CD4-positive, alpha-beta T cell treated with Interleukin-15 for 1 hour (primary cell): ENCODE data around the gene KLHL40.

Source experiments
- DNase-seq: peaks from one replicate; pipeline ENCODE4 v3.0.0-alpha.2; 2020

Gene KLHL40

DNA sequence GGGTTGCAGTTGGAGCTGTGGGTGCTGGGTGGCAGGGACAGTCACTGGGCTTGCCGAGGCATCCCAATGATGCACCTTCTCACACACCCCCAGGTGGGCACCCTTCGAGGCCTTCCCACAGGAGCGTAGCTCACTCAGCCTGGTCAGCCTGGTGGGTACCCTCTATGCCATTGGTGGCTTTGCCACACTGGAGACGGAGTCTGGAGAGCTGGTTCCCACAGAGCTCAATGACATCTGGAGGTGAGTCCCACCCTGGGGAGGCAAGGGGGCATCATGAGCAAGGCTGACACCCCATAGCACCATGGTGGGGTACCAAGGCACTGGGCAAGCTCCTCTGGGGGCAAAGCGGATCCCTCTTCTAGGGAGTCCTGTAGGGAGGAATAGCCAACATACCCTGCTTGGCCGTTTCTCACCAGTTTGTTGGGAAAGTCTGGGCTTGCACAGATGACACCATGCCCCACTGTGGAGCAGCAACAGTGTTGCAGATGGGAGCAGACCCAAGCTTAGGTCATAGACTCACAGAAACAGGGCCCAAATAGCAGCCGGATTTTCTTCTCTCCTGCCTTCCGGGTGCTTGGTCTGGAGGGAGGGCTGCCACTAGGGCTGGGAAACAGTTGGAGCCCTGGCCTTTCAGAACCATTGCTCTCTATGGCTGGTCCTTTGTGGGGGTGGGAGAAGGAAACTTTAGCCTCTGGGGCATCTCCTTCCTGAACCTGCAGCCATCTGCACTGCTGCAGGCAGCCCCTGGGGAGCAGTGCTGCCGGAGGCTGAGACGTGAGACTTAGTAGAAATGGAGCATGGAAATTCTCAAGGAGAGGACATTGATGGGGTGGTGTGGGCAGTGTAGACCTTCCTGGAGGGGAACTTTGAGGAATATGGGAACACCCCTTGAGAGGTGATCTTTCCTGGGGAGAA lies 5.7 kb downstream of the KLHL40 start:
- DNase-seq: peak; percentile 5

DNA sequence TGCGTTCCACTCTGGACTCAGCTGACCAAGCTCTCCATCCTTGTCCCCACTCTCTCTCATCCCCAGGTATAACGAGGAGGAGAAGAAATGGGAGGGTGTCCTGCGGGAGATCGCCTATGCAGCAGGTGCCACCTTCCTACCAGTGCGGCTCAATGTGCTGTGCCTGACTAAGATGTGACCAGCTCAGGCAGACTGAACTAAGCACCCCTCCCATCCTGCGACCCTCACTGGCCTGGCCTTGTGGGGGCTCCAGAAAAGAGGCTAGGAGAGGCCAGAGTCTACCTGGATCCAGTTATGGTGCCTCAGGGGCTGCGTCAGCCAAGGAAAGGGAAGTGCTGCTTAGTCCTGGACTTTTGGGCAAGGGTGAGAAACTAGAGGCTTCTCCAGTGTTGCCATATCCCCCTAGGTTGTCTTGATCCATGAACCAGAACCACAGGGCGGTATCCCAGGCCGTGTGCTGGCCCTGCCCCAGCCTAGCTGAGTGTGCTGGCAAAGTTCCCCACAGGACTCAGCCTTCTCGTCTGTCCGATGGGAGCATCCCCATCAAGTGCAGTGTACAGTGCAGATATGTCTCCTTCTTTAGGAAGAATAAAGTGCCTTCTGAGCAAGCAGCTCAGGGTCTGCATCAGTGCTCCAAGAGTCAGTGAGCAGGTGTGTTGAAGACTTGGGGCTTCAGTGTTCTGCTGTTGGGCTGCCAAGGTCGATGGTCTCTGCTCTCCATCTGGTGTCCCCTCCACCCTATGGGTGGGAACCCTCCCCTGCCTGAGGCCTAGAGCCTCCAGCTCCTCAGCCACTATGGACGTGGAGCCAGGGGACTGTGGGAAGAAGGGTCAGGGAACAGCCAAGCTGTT lies 6.7 kb downstream of the KLHL40 start:
- peak; percentile 15 for DNase-seq

DNA sequence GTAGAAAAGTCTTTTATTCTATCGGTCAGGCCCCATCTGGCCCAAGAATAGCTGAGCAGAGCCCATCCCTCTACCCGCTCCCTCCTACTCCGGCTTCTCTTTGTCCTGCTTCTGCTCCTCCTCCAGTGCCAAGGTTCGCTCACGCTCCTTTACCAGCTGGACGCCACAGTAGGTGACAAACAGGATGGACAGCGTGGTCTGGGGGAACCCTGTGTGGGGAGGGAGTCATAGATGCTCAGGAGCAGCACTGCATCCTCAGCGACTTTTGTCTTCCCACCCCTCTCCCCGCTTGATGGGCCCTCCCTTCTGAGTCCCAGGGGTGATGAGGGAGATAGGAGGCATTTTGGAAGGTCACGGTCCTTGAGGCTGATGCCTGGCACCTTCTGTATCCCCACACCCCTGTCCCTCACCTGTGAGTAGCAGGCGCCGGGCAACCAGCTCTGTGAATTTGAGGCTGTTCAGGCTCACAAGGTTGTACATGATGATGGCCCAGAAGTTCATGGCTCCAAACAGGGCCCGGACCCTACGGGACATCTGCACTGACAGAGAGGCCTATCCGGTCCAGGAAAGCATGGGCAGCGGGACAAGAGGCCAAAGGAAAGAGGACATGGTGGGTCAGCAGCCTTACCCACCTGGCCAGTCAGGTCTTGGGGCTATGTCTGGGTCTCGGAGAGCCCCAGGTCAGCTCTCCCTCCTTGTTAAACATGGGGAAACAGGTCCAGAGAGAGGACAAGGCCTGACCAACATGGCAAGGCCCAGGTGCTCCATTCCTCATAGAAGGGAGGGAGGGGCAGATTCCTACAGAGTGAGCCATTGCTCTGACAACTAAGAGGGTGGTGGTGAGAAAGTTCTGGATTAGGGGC lies 7.6 kb downstream of the KLHL40 start:
- DNase-seq: peak; percentile 12

DNA sequence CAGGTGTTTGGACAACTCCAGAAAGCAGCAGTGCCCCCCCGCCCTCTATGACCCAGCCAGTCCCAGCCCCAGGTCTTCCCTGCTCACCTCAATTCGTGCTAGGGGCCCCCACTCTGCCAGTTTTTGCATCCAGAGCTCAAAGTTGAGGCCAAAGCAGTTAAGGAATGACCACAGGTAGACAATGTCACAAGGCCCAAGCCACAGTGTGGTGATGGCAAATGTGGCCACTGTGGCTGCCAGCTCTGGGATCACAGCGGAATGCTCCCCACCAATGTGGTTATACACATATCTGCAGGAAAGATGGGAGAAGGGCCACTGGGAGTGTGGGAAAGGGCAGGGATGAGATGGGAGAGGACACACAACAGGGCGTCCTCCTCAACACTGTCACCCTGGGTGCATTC lies 8.2 kb downstream of the KLHL40 start:
- peak; percentile 6 for DNase-seq

DNA sequence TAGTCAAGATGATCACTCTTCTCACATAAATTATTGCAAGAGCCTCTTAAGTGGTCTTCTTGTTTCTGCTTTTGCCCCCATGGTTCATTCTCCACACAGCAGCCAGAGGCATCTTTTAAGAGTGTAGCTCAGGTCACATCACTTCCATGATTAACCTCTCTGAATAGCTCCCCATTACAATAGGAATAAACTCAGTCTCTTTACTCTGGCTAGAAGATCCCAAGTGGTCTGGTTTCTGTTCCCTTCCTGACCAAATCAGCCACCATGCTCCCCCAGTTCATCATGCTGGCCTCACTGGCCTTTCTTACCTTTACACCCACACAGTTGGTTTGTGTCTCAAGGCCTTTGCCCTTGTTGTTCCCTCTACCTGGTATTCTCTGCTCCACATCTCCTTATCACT lies 9.0 kb downstream of the KLHL40 start:
- DNase-seq: no peak

DNA sequence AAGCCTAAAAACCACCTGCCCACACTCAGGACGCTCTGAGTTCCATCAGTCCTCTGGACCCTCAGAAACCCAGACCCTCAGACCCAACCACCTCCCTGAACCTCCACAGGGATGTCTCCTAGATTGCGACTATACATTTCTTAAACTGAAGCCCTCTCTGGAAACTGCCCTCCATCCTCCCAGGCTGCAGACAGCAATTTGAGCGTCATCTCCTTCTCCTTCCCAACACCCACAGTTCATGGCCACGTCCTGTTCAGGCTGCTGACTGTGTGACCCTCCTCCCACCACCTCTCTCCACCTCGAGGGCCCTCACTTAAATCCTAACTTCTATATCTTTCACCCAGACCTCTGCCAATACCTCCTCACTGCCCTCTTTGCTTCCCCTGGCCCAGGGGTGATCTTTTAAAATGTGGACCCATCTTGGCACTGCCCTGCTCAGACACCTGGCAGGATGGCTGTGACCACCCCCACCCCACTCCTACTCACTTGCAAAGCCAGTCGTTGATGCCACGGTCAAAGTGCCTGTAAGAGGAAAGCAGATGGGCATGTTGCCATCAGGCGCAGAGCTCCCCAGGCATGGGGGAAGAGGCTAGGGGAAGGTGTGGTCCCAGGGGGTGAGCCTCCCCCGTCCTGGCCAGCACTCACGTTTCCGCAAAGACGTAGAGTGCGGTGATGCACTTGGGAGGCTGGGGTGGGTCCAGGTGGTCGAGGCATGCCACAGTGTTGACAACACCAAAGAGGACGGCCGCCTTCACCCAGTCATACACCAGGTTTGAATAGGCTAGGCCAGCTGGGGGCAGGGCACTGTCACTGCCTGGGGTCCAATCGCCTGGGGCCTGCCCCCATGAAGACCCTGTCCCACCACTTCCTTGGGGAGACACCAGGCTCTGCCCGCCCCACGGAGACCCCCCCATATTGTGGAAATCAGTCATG lies 11.3 kb downstream of the KLHL40 start:
- no peak for DNase-seq

DNA sequence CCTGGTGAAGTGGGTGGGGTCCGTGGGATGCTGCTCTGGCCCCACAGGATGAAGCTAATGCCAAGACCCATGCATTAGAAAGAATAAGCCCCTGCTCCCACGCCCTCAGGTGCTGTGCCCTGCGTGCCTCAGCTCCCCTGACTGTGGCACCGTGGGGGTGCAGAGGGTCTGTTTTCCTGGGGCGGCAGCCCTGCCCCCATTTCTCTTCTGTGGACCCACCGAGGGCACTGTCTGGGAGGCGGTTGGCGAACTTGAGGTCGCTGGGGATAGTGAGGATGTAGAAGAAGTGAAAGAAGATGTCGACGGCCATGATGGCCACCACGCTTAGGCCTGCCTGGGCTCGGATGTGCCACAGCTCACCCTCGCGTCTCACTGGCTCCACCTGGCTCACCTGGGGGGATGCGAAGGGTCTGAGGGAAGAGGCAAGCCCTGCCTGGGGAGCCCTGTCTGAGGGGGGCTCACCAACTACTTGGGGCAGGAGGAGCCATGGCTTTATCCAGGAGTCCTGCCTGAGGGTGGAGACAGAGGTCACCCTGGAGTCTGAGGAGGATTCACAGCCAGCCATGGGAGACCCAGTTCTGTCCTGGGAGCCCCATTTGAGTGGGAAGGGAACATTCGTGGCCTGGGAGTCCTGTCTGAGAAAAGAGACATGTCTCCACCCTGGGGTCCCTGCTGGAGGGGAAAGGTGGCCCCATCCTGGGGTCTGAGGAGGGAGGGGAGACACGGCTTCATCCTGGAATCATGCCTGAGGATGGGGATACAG lies 12.1 kb downstream of the KLHL40 start:
- peak; percentile 15 for DNase-seq

DNA sequence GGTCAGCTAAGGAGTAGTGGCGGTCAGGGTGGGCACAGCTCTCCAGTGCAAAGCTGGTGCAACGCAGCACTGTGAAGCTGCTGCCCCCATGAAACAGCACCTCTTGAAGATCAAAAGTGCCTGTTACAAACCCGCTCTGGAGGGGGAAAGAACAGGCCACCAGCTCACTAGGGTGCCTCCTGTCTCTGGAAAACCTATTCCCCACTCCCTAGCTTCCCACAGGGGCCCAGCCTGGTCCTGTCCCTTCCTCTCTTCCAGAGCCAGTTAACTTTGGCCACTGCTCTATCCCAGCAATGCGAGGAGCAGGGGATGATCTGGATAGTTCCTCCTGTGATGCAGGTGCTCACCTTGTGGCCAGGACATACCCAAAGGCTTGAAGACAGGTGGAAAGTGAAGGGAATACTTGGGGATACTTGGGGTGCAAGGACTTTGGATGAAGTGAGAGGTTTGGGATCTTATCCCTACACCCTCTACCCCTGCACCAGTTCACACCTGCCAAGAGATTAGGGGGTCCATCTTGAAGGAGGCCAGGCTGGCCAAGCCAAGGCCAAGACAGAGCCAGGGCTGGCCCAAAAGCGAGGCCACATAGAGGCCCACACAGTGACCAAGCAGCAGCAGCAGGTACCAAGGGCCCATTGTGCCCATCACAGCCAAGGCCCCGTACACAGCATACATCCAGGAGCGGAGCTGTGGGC lies 13.0 kb downstream of the KLHL40 start:
- DNase-seq: no peak

DNA sequence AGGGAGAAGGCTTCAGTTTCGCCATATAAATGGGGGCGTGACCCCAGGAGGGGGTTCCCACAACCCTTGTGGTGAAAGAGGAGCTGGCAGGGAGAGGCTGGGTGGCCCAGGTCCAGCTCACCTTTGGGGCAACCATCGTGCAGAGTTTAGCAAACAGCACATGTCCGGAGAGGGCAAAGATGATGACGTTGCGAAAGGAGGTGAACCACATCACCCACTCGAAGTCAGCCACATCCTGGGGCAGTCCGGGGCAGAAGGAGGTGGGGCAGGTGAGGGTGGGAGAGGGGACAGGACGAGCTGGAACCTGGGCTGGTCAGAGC lies 13.5 kb downstream of the KLHL40 start:
- peak; percentile 15 for DNase-seq

DNA sequence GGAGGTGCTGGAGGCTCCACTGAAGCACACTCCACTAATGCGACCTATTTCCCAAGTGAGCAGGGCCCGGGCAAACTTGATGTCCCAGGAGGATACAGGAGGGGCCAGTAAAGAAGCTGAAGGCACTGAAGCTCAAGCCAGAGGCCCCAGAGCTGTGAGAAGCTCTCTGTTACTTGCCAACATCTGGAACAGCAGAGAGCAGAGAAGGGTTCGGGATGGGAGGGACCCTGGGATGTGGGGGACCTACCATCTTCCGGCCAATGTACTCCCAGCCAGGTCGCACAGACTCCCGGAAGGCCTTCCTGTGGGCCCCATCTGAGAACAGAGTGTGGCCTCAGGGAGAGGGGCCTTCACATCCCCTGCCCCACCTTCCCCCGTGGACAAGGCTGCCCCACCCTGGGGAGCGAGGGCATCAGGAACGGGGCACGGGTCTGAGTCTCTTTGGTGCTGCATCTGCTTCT lies 14.2 kb downstream of the KLHL40 start:
- DNase-seq: peak; percentile 5

DNA sequence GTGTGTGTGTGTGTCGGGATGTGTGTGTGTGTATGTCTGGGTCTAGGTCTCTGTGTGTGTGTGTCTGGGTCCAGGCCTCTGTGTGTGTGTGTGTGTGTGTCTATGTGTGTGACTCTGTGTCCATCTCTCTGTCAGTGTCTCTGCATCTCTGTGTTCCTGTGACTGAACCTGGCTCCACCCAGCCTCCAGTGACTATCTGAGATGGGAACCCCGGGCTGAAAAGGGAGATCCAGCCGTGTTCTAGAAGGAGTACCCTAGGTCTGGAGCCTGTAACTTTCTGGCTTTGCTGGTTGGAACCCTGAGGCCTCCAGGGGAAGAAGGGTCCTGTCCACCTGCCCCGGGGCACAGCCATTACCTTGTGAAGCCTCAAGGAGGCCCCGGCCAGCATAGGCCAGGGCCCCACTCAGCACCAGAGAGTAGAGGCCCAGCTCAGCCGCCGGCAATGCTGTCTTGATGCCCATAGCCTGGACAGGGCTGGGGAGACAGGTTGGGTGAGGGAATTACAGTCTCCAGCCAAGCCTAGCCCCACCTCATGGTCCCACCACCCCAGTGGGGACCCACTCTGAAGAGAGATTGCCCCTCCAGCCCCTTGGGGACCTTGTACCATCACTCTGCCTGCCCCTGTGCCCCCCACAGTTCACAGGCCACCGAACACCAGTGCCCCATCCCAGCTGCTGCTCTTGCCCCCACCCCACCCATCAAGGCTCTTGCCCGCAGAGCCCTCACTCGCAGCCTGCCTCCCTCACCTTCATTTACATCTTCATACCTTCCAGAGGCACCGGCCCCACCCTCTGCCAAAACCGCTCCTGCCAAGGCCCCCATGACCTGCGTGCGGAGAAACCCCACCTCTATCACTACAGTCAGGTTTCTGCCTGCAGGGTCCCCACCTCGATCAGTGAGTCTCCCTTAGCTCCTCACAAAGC lies 15.3 kb downstream of the KLHL40 start:
- peak; percentile 12 for DNase-seq

DNA sequence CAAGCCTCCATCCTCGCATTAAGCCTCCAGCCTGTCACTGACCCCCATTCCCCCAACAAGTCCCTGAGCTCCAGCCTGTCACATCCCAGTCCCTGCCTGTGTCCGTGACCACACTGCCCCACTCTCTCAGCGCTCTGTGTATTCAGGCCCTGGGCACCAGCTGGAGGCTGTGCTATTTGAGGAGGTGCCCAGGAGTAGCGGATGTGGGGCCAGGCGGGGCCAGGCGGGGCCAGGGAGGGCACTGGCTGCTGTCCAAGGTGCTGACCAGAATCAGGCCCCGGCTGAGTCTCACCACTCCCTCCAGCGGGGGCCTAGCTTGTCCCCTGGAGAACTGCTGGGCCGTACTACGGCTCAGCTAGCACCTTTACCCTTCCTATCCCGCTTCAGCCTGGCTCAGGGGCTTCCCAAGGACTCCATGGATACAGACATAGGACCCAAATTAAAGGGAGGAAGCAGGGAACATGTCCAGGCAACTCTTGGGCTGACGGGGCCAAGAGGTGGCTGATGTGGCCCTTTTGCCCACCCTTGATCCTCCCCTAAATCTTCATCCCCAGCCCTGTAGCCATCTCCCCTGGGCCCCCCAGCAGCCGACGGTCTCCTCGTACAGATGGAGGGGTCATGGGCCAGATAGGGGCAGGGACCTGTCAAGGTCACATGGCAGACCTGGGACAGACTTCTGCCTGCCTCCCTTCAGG lies 16.2 kb downstream of the KLHL40 start:
- peak; percentile 21 for DNase-seq

DNA sequence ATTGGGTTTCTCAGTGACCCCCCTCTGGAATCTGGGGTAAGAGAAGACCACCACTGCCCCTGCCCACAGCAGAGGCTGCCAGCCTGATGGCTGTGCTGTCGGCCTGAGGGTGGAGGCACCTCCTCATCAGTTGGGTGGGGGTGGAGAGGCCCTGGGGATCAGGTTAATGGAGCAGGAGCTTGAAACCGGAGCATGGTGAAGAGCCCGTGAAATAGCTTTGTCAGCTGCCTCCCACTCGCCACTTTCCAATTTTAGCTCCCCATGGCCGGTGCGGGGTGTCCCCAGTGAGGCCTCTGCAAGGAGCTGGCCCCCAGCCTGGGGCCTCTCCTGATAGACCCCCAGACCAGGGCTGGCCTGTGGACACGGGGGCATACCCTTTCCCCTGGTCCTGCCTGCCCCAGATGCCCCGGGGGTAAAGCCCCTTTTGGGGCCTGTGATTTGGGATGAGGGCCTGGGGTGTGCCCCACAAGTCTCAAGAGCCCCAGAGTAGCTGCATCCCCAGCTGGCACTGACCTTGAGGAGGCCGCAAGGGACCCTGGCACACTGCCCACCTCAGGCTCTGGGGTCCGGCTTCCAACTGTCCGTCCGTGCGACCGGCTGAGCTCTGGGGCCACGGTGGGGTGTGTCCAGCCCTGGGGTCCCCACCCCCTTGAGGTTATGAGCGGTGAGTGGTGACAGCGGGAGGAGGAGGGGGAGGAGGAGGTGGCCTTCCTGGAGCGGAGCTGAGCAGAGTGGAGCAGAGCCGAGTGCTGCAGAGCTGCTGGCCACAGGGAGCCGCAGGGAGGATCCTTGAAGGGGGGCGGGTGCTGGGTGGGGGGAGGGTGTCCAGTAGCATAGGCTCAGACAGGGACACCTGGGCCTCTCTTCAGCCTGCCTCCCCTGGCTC lies 17.0 kb downstream of the KLHL40 start, which contains the start of gene HHATL:
Gene HHATL (minus strand): TSS at position 733 of the 886 bp plus-strand sequence. CDS start 1,972 bp downstream, outside the sequence.
- DNase-seq: peak; percentile 9

DNA sequence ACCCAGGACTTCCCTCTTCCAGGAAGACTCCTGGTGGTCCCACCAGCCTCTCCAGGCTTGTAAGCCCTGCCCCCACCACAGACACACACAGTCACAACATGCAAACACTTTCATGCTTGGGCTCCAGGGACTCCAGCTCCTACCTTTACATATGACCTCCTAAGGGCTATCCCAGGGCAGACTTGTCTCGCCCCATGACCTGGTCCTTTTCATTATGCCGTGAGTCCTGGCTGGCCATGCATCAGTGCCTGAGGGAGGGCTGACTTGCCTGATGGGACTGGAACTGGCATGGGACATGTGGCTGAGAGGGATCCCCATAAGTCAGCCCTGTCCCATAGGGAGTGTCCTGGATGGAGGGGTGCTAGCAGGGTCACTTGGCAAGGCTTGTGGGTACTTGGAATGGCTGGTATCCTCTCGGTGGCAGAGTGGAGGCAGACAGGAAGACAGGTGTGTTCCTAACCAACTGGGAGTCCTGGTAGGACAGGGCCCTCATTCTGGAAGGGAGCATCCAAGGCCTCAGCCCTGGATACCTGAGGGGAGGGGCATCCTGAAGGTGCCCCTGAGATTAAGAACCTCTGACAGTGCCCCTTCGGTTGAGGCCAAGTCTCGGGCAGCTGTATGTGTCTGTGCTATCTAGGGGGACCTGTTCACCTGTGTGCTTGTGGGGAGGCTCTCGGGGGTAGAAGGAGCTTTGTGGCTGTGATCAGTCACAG lies 17.8 kb downstream of the KLHL40 start:
- peak; percentile 13 for DNase-seq

DNA sequence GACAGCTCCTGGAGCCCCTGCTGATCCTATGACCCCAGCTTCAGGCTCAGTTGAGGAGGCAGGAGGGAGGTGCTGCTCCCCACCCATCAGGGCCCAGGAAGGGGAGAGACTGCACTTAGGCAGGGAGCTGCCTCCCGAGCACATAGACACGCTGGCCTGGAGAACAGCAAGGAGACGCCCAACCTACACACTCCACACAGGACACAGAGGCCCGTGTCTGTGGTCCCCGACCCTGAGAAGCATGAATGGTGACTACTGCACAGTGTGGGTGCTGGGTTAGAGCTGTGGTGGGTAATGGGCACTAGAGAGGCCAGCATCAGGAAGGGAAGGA lies 18.3 kb downstream of the KLHL40 start:
- peak; percentile 9 for DNase-seq

DNA sequence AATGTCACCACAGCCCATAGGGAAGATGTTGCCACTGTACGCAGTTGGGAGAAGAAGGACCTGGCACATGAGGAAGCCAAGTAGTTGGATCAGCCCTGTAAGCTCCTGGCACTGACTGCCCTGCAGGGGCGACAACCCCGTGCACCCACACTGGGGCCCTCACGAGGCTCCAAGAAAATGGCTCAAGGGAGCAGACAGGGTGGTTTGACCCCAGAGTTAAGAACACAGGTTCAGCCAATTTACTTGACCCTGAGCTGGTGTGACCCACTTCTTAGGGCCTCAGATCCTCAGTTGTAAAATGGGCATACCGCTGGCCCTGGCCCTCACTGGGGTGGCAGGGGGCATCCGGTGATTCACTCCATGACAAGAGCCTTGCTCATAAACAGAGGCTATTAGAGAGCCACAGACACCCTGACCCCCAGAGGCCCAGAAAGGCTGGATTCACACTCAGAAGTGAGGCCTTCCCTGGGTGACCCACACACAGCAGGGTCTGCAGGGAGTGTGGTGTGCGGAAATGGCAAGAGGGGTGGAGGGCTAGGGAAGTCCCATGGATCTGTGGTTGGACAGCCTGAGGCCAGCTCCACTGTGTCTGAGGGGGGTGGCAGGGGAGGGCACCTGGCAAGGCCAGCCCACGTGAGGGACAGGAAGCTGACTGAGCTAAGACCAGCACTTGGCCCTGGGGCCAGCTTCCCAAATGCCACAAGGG lies 19.0 kb downstream of the KLHL40 start:
- DNase-seq: peak; percentile 11
